Fibroblast of mammary gland (primary cell): ENCODE data around the gene NEU2.

Source experiments
- DNase-seq: peaks from one replicate; pipeline ENCODE4 v3.0.0-alpha.2; 2010; ENCODE audit warnings: low read depth
- H3K4me3 ChIP-seq: 2 replicates; pipeline ENCODE4 v1.5.1; 2011; ENCODE audit warnings: low read depth, mild to moderate bottlenecking, low read length, moderate library complexity; ENCODE audit not compliant: control insufficient read depth
- TF ChIP-seq, protein P1 (sequence below): conservative IDR thresholded peaks from 2 replicates; pipeline ENCODE4 v1.5.1; 2011; ENCODE audit warnings: low read depth, low read length, inconsistent platforms; ENCODE audit not compliant: control insufficient read depth, insufficient read depth

Gene NEU2

DNA sequence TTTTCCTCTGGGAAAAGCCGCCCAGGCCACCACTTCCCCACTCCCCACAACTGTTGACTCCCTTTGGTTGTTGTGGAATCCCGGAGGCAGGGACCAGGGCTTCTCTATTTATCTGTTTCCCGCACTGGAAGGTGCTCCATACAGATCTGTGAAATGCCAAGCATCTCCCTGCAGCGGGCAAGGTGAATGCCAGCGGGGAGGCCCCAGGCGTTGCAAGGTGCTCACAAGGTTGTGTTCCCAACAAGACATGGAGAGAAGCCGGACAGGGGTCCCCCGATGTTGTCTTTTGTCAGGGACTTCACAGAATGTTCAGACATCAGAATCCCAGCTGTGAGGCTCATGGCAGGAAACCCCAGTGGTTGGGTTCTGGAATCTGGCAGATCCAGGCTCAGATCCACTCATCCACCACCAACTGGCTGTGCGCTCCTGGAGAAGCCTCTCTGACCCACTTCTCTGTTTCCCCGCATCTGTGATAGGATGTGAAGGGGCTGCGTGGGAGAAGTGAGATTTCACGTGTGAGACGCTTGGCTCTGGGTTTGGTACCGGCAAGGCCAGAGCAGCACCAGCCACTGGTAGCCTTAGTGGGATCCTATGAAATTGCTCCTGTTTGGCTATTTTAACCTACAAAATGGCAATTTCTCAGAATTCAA is 8.6 kb upstream of the NEU2 start:
- no peak for DNase-seq
- no peak overlapping the region for H3K4me3 ChIP-seq
- TF ChIP-seq, protein P1, sequence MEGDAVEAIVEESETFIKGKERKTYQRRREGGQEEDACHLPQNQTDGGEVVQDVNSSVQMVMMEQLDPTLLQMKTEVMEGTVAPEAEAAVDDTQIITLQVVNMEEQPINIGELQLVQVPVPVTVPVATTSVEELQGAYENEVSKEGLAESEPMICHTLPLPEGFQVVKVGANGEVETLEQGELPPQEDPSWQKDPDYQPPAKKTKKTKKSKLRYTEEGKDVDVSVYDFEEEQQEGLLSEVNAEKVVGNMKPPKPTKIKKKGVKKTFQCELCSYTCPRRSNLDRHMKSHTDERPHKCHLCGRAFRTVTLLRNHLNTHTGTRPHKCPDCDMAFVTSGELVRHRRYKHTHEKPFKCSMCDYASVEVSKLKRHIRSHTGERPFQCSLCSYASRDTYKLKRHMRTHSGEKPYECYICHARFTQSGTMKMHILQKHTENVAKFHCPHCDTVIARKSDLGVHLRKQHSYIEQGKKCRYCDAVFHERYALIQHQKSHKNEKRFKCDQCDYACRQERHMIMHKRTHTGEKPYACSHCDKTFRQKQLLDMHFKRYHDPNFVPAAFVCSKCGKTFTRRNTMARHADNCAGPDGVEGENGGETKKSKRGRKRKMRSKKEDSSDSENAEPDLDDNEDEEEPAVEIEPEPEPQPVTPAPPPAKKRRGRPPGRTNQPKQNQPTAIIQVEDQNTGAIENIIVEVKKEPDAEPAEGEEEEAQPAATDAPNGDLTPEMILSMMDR: no peak

GRCh38 chr2:233025706-233026105 is 6.8 kb upstream of the NEU2 start:
- H3K4me3 ChIP-seq: no peak overlapping the region
- DNase-seq: no peak
- TF ChIP-seq, protein P1: no peak

GRCh38 chr2:233026198-233026813 is 6.2 kb upstream of the NEU2 start:
- peak; percentile 55 for DNase-seq
- no peak overlapping the region for H3K4me3 ChIP-seq
- TF ChIP-seq, protein P1: no peak

DNA sequence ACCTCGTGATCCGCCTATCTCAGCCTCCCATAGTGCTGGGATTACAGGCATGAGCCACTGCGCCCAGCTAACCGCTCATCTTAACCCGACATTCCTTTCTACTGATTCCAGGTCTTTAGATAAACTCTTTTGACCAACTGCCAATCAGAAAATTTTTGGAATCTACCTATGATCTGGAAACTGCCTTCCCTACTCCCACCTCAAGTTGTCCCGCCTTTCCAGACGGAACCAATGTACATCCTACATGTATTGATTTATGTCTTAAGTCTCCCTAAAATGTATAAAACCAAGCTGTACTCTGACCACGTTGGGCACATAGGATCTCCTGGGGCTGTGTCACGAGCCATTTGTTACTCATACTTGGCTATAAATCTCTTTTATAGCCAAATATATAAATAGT is 3.2 kb upstream of the NEU2 start:
- DNase-seq: peak; percentile 66
- TF ChIP-seq, protein P1: no peak
- no peak overlapping the region for H3K4me3 ChIP-seq

GRCh38 chr2:233031556-233032500 is 644 bp upstream of the NEU2 start:
- DNase-seq: no peak
- TF ChIP-seq, protein P1: no peak
- H3K4me3 ChIP-seq: no peak overlapping the region

- TF ChIP-seq, protein P1: no peak
- no peak overlapping the region for H3K4me3 ChIP-seq
- peak; percentile 82 for DNase-seq
These were observed 1.2 kb downstream of the NEU2 start for GRCh38 chr2:233033672-233034071.
